SKM-1 treated with dmso at 0.1 percent for 144 hours (cell line): Measurements from ENCODE around the gene C3AR1.

Experiments used
- DNase-seq: peaks from one replicate; lab custom pipeline; 2025; ENCODE audit not compliant: unreplicated experiment; lab: John Stamatoyannopoulos, UW

Gene C3AR1

GRCh38 chr12:8058506-8058905 is 7.7 kb downstream of the C3AR1 start:
- no peak for DNase-seq

GRCh38 chr12:8057839-8058238 is 8.3 kb downstream of the C3AR1 start:
- DNase-seq: peak; percentile 40

- DNase-seq: no peak
Measured at GRCh38 chr12:8057306-8057705, 8.9 kb downstream of the C3AR1 start.

- no peak for DNase-seq
Measured at GRCh38 chr12:8054816-8055215, 11.3 kb downstream of the C3AR1 start.

- peak; percentile 50 for DNase-seq
Measured at GRCh38 chr12:8052679-8053078, 13.5 kb downstream of the C3AR1 start.

GRCh38 chr12:8050600-8051250 is 15.4 kb downstream of the C3AR1 start:
- DNase-seq: no peak

- no peak for DNase-seq
Measured at GRCh38 chr12:8048906-8049305, 17.3 kb downstream of the C3AR1 start.

- no peak for DNase-seq
Measured at GRCh38 chr12:8047842-8048241, 18.3 kb downstream of the C3AR1 start.

GRCh38 chr12:8045952-8046944 is 19.9 kb downstream of the C3AR1 start:
- peak; percentile 36 for DNase-seq

- no peak for DNase-seq
Measured at GRCh38 chr12:8040791-8041190, 25.4 kb downstream of the C3AR1 start.

GRCh38 chr12:8038659-8039114 is 27.5 kb downstream of the C3AR1 start:
- DNase-seq: no peak

- no peak for DNase-seq
Measured at GRCh38 chr12:8037947-8038346, 28.2 kb downstream of the C3AR1 start.

- DNase-seq: peak; percentile 54
Measured at GRCh38 chr12:8037046-8037663, 29.0 kb downstream of the C3AR1 start.

- DNase-seq: no peak
Measured at GRCh38 chr12:8036346-8036745, 29.8 kb downstream of the C3AR1 start.

GRCh38 chr12:8035440-8036010 is 30.6 kb downstream of the C3AR1 start:
- no peak for DNase-seq

GRCh38 chr12:8034802-8035201 is 31.4 kb downstream of the C3AR1 start:
- DNase-seq: no peak

GRCh38 chr12:8033153-8034044 is 32.8 kb downstream of the C3AR1 start:
- no peak for DNase-seq

GRCh38 chr12:8032242-8033152 is 33.7 kb downstream of the C3AR1 start, which contains the start of gene FOXJ2:
Gene FOXJ2 (plus strand): TSS chr12:8032716. CDS start chr12:8039833, 7,117 bp downstream.
- no peak for DNase-seq

- DNase-seq: no peak
Measured at GRCh38 chr12:8031872-8032241, 34.3 kb downstream of the C3AR1 start.
